ENCODE results near the gene YOD1.
"Not testable (repeated sequence)": the region's sequence is repeated elsewhere in the genome, so short reads cannot be mapped to it uniquely, and the experiment has no call there.

The YOD1 gene

DNA sequence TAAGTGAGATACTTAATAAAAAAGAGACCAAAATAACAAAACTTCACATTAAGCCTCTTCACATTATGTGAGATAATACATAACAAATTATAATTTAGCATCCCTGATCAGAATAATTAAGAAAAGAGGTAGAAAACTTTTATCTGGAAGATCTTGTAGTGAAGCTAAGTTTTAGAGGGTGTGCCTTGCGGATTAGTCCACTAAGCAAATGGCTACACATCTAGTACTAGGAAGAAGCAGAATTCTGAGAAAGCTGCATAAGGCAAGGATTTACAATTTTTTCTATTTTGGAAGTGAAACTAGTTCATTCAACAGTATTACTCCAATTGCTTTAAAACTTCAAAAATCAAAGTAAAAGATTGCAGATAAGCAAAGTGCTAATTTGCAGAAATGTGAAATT is 3.5 kb downstream of the YOD1 start:
- DNase-seq, result no peak

GRCh38 chr1:207045453-207045852 is 5.6 kb downstream of the YOD1 start:
- no peak for DNase-seq

GRCh38 chr1:207041397-207041796 is 9.6 kb downstream of the YOD1 start:
- not testable (repeated sequence) for DNase-seq

- no peak for DNase-seq
Measured at GRCh38 chr1:207040181-207040533, 10.9 kb downstream of the YOD1 start.

GRCh38 chr1:207039380-207040180 is 11.4 kb downstream of the YOD1 start:
- no peak for DNase-seq

DNA sequence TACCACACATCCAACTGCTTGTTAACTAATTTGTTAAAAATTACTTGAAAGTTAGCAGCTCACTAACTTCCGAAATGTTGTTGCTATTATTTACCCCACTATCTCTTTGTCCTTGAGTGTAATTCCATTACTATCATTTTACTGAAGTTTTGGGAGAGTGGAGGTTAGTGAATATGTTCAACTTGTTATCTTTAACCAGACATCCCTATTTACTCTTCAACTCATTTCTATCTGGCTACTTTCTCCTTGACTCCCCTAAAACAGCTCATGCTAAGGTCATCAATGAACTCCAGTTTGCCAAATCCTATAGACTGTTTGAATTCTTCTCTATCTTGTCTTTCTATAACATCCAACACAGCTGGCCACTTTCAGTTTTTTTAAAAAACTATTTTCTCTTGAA is 14.1 kb downstream of the YOD1 start:
- DNase-seq, result no peak

- DNase-seq, result no peak
Measured at GRCh38 chr1:207035877-207036551, 15.0 kb downstream of the YOD1 start.

DNA sequence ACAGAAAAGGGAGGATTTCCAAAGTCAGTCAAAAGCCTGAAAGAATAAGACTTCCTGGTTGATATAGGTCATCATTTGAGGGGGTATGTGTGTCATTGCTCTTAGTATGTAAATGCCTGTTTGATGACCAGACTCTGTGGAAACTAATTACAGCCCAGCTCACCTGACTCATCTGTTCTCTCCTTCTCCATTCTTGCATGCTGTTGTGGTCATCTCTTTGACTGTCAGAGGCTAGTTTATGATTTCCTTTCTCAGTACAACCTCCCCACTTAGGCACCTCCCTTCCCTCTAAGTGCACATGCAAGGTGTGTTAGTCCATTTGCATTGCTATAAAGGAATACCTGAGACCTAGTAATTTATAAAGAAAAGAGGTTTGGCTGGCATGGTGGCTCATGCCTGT is 16.0 kb downstream of the YOD1 start:
- no peak for DNase-seq

DNA sequence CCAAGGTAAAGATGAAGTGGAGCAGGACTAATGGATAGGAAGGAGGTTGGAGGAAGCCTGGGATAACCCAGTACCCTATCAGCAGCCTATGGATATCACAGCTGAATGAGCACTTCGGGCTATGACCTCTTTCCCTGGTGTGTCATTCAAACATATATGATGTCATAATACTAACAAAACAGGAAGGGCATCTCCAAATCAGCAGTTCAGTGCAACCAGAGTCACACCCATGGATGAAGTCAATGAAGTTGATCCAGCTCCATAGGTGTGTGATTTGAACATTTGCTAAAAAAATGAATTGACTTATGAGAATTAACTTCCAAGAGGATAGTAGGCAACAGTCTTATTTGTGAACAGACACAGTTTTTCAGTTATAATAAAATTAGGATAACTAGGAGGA is 16.8 kb downstream of the YOD1 start:
- DNase-seq, result no peak

DNA sequence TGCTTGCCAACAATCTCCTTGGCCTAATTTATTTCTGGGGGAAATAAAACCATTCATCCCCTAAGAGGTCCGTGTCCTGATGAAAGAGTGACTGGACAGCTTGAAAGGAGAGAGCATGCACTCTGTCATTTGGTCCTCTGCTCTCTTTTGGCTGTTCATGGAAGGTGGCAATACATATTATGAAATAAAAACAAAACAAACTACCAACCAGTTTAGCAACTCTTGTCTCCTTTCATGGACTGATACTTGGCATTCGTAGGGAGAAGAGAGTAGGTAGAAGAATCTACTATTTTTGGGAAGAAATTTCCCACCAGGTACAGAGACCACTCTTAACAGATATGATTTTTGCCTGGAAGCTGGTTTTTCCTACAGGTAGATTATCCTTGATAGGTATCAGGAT is 17.7 kb downstream of the YOD1 start:
- DNase-seq, result no peak

GRCh38 chr1:207032528-207033017 is 18.4 kb downstream of the YOD1 start, which contains the start of gene C1orf116:
Gene C1orf116 (minus strand): TSS chr1:207032756. CDS start chr1:207027598, 5,158 bp downstream.
- no peak for DNase-seq

GRCh38 chr1:207031632-207032264 is 19.3 kb downstream of the YOD1 start:
- no peak for DNase-seq

GRCh38 chr1:207031016-207031415 is 20.0 kb downstream of the YOD1 start:
- DNase-seq, result no peak

DNA sequence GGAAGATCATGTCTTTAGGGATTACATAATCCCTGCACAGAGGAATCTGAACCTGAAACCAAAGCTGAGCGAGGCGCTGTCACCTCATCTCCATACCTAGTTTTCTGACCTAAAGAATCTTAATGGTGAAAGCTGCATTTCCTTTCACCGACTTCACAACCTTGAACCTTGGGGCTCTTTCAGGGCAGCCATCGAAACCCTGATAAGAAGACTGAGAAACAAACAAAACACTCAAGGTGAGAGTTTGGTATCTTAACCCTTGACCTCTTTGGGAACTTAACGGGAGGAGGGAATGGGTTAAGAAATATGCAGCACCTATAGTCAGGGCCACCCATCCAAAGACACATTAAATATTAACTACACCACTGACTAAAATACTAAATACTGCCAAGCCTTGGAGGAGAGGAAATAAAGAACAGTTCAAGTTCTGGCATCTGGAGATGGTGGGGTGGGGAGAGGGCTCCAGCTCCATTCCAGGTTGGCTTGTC is 20.4 kb downstream of the YOD1 start:
- no peak for DNase-seq

- DNase-seq, result no peak
Measured at GRCh38 chr1:207029701-207030521, 21.1 kb downstream of the YOD1 start.

DNA sequence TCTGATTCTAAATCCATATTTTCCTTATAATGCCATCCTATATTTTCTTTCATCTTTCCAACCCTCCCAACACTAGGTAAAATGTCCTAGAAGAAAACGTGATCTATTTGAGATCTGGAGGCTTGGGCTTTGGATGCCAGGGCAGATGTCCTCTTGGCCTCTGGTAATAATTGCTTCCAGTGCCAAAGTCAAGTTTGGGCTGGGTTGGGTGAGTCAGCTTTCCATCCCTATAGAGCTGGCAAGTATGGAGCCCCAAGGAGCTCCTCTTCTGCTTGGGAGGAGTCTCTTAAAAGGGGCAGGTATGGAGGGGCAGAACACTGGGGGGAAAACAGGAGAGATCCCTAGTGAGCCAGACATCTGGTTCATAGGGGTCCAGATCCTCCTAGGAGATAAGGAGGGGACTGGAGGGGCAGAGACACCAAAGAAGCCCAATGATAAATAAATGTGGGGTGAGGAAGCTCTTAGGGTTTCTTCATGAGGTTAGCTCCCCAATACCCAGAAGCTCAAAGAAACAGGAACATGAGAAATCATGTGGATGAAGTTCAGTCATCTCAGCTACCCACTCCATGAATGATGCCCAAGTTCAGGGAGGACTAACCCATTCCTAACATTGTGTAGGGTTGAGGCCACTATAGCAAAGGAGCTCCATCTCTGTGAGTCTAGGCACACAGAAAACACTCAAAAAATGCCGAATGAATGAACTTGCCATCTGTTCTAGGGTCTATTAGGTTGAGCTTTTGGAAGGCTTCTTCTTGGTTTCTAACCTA is 21.9 kb downstream of the YOD1 start:
- no peak for DNase-seq

- no peak for DNase-seq
Measured at GRCh38 chr1:207027921-207028320, 23.1 kb downstream of the YOD1 start.

DNA sequence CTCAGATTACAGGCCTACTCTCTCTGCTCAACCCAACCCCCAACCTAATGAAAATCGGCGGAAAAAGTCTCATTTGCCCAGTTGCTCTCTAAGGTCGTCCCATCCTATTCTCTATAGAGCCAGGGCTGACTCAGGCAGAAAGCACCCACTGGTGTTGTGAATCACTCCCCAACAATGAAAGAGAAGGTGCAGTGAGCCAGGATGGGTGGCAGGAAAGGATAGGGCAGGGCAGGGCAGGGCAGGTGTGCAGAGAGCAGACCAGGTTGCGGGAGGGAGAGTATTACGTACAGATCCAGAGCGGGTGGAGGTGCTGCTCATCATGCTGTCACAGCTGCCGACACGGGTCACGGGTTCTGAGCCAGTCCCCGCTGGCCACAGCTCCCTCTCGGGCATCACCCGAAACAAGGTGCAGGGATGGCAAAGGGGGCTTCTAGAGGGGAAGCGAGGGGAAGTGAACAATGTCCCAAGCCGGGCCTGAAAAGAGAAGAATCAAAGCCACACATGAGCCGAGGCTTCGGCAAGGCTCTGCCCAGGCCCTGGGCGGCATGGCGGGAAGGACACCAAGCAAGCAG is 23.7 kb downstream of the YOD1 start:
- no peak for DNase-seq

DNA sequence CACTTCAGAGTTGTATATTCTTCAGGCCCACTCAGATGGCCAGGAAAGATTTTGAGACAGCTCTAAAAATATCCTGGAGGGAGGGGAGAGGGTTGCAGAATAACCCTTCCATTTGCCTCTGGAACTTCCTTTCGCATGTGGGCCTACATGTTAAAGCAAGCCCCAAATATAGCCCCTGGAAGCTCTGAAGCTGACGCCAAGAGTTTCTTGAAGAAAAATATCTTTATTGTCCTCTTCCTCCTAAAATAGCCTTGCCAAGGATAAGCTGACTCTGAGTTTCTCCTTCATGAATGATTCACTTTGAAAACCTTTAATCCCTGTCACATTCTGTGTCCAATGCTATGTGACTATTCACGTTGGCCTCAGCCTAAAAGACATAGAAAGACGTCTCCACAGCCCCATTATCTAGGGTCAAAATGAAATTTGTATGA is 24.9 kb downstream of the YOD1 start:
- DNase-seq, result no peak

- no peak for DNase-seq
Measured at GRCh38 chr1:207025146-207025880, 25.7 kb downstream of the YOD1 start.

Data from KG1 (cell line).